ENCODE measurements around the gene CST7. TPM values are rescaled to one million over a fixed set of nuclear protein-coding genes. Genes with fewer than 3 reads are reported as not detected.
A peak's percentile ranks its signal among the peaks of the same experiment; 100 is the strongest.
"Not testable (repeated sequence)": the region's sequence is repeated elsewhere in the genome, so short reads cannot be mapped to it uniquely, and the experiment has no call there.

CST7 gene
- total and polyA plus RNA-seq, 7 donors, result 0.13 to 1.2 (median 0.55) TPM

DNA sequence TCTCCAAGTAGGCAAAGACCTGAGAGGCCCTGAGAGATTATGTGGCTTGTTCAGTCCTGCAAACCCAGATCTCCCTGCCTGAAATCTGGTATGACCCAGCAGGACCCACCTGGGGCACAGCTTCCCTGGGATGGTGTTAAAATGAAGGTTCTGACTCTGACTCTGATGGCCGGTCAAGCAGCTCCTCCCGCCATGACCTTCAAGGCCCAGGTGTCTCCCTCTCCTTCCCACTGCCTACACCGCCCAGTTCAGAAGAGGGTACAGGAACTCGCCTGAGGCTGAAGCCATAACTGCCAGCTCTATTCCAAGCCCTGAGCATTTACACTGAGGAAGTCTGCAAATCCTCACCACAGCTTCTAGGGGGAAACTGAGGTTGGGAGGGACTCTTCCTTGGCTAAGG lies 5.9 kb upstream of the CST7 start:
- H3K27ac ChIP-seq, result no peak overlapping the region
- H3K9me3 ChIP-seq, result peaks cover 15% of the 10 kb centered on the region
- DNase-seq, result no peak
- H3K27me3 ChIP-seq (ENCODE audit: insufficient read depth in 3 of 3, low read length in 2 of 3), result no peaks in the 10 kb centered on the region
- TF ChIP-seq, protein P1, sequence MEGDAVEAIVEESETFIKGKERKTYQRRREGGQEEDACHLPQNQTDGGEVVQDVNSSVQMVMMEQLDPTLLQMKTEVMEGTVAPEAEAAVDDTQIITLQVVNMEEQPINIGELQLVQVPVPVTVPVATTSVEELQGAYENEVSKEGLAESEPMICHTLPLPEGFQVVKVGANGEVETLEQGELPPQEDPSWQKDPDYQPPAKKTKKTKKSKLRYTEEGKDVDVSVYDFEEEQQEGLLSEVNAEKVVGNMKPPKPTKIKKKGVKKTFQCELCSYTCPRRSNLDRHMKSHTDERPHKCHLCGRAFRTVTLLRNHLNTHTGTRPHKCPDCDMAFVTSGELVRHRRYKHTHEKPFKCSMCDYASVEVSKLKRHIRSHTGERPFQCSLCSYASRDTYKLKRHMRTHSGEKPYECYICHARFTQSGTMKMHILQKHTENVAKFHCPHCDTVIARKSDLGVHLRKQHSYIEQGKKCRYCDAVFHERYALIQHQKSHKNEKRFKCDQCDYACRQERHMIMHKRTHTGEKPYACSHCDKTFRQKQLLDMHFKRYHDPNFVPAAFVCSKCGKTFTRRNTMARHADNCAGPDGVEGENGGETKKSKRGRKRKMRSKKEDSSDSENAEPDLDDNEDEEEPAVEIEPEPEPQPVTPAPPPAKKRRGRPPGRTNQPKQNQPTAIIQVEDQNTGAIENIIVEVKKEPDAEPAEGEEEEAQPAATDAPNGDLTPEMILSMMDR (IDR thresholded peaks at IDR 0.05), result no peak
- H3K36me3 ChIP-seq (ENCODE audit: insufficient read depth in 1 of 2, low read depth in 1 of 2), result no peaks in the 10 kb centered on the region
- no peaks in the 10 kb centered on the region for H3K4me1 ChIP-seq
- no peak for ATAC-seq
- 90 to 100% (median 97%) methylated on average over 4 of the region's 4 CpGs for WGBS, 3 donors
- no peak overlapping the region for H3K4me3 ChIP-seq
- intact Hi-C loops (cut with DNase I), result loop anchor here in 1 of 2 donors (2.0 kb wide), 1 partner anchor 26 kb away; no protein-coding TSS in a partner anchor

DNA sequence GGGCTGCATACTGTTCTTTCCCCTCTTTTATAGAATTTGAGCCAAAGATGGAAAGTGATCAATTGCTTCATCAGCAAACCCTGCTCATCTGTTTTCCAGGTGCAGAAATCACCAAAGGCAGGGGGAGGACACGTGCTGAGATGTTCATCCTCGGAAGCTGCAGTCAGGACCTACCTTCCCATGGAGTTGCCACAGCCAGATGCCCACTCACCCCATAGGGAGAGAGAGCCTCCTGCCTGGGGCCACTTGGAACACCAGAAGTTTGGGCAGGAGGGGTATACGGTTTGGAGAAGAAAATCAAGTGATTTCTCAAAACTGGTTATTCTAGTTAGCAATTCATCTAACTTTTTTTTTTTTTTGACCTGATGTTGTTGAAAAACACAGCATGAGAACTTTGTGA lies 5.3 kb upstream of the CST7 start:
- Histone ChIP-seq H3K27ac (no peak overlapping the region), H3K27me3 (ENCODE audit: insufficient read depth in 3 of 3, low read length in 2 of 3) (no peaks in the 10 kb centered on the region), H3K4me3 (no peak overlapping the region), H3K4me1 (no peaks in the 10 kb centered on the region), H3K9me3 (peaks cover 15% of the 10 kb centered on the region), H3K36me3 (ENCODE audit: insufficient read depth in 1 of 2, low read depth in 1 of 2) (no peaks in the 10 kb centered on the region)
- TF ChIP-seq, protein P1 (IDR thresholded peaks at IDR 0.05), result no peak
- 53 to 85% (median 70%) methylated on average over 3 of the region's 3 CpGs for WGBS, 3 donors
- intact Hi-C loops (cut with DNase I), result loop anchor here in 1 of 2 donors (2.0 kb wide), 1 partner anchor 25 kb away; no protein-coding TSS in a partner anchor
- no peak for DNase-seq
- no peak for ATAC-seq

DNA sequence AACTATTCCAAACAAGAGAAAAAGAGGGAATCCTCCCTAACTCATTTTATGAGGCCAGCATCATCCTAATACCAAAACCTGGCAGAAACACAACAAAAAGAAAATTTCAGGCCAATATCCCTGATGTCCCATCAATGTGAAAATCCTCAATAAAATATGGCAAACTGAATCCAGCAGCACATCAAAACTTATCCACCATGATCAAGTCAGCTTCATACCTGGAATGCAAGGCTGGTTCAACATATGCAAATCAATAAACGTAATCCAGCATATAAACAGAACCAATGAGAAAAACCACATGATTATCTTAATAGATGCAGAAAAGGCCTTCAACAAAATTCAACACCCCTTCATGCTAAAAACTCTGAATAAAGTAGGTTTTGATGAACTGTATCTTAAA lies 2.7 kb upstream of the CST7 start:
- H3K4me3 ChIP-seq; H3K36me3 ChIP-seq (ENCODE audit: insufficient read depth in 1 of 2, low read depth in 1 of 2); H3K27me3 ChIP-seq (ENCODE audit: insufficient read depth in 3 of 3, low read length in 2 of 3); H3K27ac ChIP-seq; H3K4me1 ChIP-seq; DNase-seq; ATAC-seq; intact Hi-C loops (cut with DNase I): not testable (repeated sequence)
- WGBS, 3 donors, result 74 to 81% (median 78%) methylated on average over 1 of the region's 1 CpG
- peaks cover 12% of the 10 kb centered on the region for H3K9me3 ChIP-seq

DNA sequence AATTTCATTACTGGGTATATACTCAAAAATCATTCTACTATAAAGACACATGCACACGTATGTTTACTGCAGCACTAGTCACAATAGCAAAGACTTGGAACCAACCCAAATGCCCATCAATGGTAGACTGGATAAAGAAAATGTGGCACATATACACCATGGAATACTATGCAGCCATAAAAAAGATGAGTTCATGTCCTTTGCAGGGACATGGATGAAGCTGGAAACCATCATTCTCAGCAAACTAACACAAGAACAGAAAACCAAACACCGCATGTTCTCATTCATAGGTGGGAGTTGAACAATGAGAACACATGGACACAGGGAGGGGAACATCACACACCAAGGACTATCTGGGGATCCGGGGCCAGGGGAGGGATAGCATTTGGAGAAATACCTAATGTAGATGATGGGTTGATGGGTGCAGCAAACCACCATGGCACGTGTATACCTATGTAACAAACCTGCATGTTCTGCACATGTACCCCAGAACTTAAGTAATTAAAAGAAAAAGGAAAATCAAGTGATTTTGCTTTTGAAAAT lies 602 bp upstream of the CST7 start:
- intact Hi-C loops (cut with DNase I); H3K36me3 ChIP-seq (ENCODE audit: insufficient read depth in 1 of 2, low read depth in 1 of 2); H3K27ac ChIP-seq: not testable (repeated sequence)

DNA sequence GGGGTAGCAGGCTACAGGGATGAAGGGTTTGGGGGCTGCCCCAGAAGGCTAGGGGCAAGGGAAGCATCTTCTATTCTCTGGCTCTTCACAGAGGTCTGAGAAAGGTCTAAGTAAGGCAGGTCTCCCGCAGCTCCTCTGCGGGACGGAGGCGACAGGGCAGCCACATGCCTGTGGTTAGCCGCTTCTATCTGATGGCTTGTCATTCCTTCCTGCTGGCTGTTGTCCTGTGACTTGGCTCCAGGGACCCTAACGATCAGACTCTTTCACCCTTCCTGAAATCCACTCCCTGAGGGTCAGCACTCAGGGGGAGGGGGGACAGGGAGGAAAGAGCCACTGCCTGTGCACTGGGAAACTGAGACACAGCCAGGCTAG lies 673 bp downstream of the CST7 start:
- H3K9me3 ChIP-seq, result peaks cover 7% of the 10 kb centered on the region
- no peaks in the 10 kb centered on the region for H3K27me3 ChIP-seq (ENCODE audit: insufficient read depth in 3 of 3, low read length in 2 of 3)
- DNase-seq (no peak), ATAC-seq (peak in 2 of 4 donors; percentile 7 to 39)
- TF ChIP-seq, protein P1 (IDR thresholded peaks at IDR 0.05), result no peak
- H3K4me1 ChIP-seq, result no peaks in the 10 kb centered on the region
- 37 to 55% (median 49%) methylated on average over 6 of the region's 6 CpGs for WGBS, 3 donors
- no peak overlapping the region for H3K27ac ChIP-seq
- H3K36me3 ChIP-seq (ENCODE audit: insufficient read depth in 1 of 2, low read depth in 1 of 2), result no peaks in the 10 kb centered on the region
- H3K4me3 ChIP-seq, result no peak overlapping the region
- intact Hi-C loops (cut with DNase I), result no loop called here

More for the DNA sequence above, 602 bp upstream of the CST7 start:
- DNase-seq; H3K27me3 ChIP-seq (ENCODE audit: insufficient read depth in 3 of 3, low read length in 2 of 3); H3K9me3 ChIP-seq; ATAC-seq; H3K4me3 ChIP-seq; H3K4me1 ChIP-seq: not testable (repeated sequence)
- 56 to 86% (median 77%) methylated on average over 3 to 4 of the region's 4 CpGs for WGBS, 3 donors
